MM.1S (cell line): ENCODE data around the gene NCR3LG1.

ENCODE experiments used
- DNase-seq: peaks from one replicate; pipeline ENCODE4 v3.0.0-alpha.2; 2015
- H2AFZ ChIP-seq: fragments of 300-600 bp; sonication (generic); 2 replicates; pipeline ENCODE4 v1.6.0; 2016; ENCODE audit warnings: antibody characterized with exemption, low read length
- H3F3A ChIP-seq: fragments of 300-600 bp; sonication (generic); 2 replicates; pipeline ENCODE4 v1.6.1; 2016; ENCODE audit warnings: mild to moderate bottlenecking, antibody characterized with exemption, low read length, moderate library complexity, mixed read lengths; ENCODE audit not compliant: insufficient read depth
- H3K27ac ChIP-seq: fragments of 300-600 bp; sonication (generic); 2 replicates; pipeline ENCODE4 v1.5.1; 2016; ENCODE audit warnings: mild to moderate bottlenecking, low read length
- H3K27me3 ChIP-seq: fragments of 300-600 bp; sonication (generic); replicated peaks from 2 replicates; pipeline ENCODE4 v1.6.0; 2016; ENCODE audit warnings: low read length; ENCODE audit not compliant: insufficient read depth
- H3K36me3 ChIP-seq: fragments of 300-600 bp; sonication (generic); replicated peaks from 2 replicates; pipeline ENCODE4 v1.6.1; 2016; ENCODE audit warnings: mild to moderate bottlenecking, low read length, mixed read lengths; ENCODE audit not compliant: insufficient read depth
- H3K4me1 ChIP-seq: fragments of 300-600 bp; sonication (generic); 2 replicates; pipeline ENCODE4 v1.6.1; 2016; ENCODE audit warnings: low read length, mixed read lengths
- H3K4me2 ChIP-seq: fragments of 300-600 bp; sonication (generic); 2 replicates; pipeline ENCODE4 v1.6.0; 2016; ENCODE audit warnings: low read depth, low read length
- H3K4me3 ChIP-seq: fragments of 300-600 bp; sonication (generic); 2 replicates; pipeline ENCODE4 v1.5.1; 2016; ENCODE audit warnings: low read length, mixed read lengths
- H3K79me2 ChIP-seq: fragments of 300-600 bp; sonication (generic); 2 replicates; pipeline ENCODE4 v1.6.1; 2016; ENCODE audit warnings: mixed run types, low read length, mixed read lengths
- H3K9ac ChIP-seq: fragments of 300-600 bp; sonication (generic); 2 replicates; pipeline ENCODE4 v1.6.1; 2016; ENCODE audit warnings: low read length, mixed read lengths
- H3K9me2 ChIP-seq: fragments of 300-600 bp; sonication (generic); replicated peaks from 2 replicates; pipeline ENCODE4 v1.6.1; 2016; ENCODE audit warnings: mild to moderate bottlenecking, low read length, mixed read lengths; ENCODE audit not compliant: insufficient read depth
- H3K9me3 ChIP-seq: fragments of 300-600 bp; sonication (generic); replicated peaks from 2 replicates; pipeline ENCODE4 v1.6.1; 2016; ENCODE audit warnings: mild to moderate bottlenecking, low read length, mixed read lengths; ENCODE audit not compliant: insufficient read depth
- H4K20me1 ChIP-seq: fragments of 300-600 bp; sonication (generic); 2 replicates; pipeline ENCODE4 v1.6.1; 2016; ENCODE audit warnings: mild to moderate bottlenecking, low read length, moderate library complexity, mixed read lengths; ENCODE audit not compliant: insufficient read depth
- EZH2 ChIP-seq: fragments of 300-600 bp; sonication (generic); optimal IDR thresholded peaks from 2 replicates; pipeline ENCODE3; 2017; ENCODE audit warnings: low read depth, mild to moderate bottlenecking, antibody characterized with exemption, low read length, mixed read lengths
- EZH2phosphoT487 ChIP-seq: fragments of 300-600 bp; sonication (generic); IDR thresholded peaks from 2 replicates; pipeline ENCODE4 v1.6.1; 2018; ENCODE audit warnings: antibody characterized with exemption, low read length
- TF ChIP-seq, protein P1 (sequence below): fragments of 300-600 bp; sonication (generic); IDR thresholded peaks from 2 replicates; pipeline ENCODE4 v1.5.1; 2016; ENCODE audit warnings: antibody characterized with exemption, low read length, mixed read lengths

Gene NCR3LG1

GRCh38 chr11:17333799-17334586 lies 17.6 kb upstream of the NCR3LG1 start:
- Histone ChIP-seq H4K20me1 (no peaks in the 10 kb centered on the region), H3K27me3 (no peaks in the 10 kb centered on the region), H3K79me2 (no peaks in the 10 kb centered on the region), H3F3A (no peaks in the 10 kb centered on the region), H3K4me3 (no peak overlapping the region), H3K36me3 (no peaks in the 10 kb centered on the region), H3K9me3 (no peaks in the 10 kb centered on the region), H2AFZ (no peak overlapping the region), H3K27ac (no peak overlapping the region), H3K4me2 (no peak overlapping the region), H3K9me2 (no peaks in the 10 kb centered on the region), H3K9ac (no peak overlapping the region), H3K4me1 (no peaks in the 10 kb centered on the region)
- no peak for DNase-seq
- TF ChIP-seq, protein P1, sequence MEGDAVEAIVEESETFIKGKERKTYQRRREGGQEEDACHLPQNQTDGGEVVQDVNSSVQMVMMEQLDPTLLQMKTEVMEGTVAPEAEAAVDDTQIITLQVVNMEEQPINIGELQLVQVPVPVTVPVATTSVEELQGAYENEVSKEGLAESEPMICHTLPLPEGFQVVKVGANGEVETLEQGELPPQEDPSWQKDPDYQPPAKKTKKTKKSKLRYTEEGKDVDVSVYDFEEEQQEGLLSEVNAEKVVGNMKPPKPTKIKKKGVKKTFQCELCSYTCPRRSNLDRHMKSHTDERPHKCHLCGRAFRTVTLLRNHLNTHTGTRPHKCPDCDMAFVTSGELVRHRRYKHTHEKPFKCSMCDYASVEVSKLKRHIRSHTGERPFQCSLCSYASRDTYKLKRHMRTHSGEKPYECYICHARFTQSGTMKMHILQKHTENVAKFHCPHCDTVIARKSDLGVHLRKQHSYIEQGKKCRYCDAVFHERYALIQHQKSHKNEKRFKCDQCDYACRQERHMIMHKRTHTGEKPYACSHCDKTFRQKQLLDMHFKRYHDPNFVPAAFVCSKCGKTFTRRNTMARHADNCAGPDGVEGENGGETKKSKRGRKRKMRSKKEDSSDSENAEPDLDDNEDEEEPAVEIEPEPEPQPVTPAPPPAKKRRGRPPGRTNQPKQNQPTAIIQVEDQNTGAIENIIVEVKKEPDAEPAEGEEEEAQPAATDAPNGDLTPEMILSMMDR = no peak
- TF ChIP-seq EZH2 (no peak), EZH2phosphoT487 (no peak)

DNA sequence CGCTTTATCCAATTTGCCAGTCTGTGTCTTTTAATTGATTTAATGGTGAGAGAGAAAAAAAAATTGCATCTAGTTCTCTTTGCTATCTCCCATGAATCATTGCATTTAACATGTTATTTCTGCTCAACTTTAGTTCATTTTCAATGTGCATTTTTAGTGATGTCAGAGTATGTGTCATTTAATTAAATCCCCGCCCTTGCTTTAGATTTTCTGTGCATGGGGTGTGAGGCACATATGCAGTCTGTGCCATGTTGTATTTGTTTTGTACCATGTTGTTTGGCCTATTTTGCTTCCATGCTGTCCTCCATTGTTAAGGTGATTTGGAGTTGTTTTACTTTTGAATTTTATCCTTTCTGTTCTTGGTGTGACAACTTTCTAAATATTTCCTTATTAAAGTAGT lies 8.3 kb upstream of the NCR3LG1 start:
- no peaks in the 10 kb centered on the region for H3F3A ChIP-seq
- no peak overlapping the region for H3K4me2 ChIP-seq
- no peak for DNase-seq
- no peaks in the 10 kb centered on the region for H3K9me3 ChIP-seq
- no peaks in the 10 kb centered on the region for H3K9me2 ChIP-seq
- no peak overlapping the region for H2AFZ ChIP-seq
- H3K79me2 ChIP-seq = no peaks in the 10 kb centered on the region
- no peak overlapping the region for H3K9ac ChIP-seq
- TF ChIP-seq EZH2 (no peak), EZH2phosphoT487 (no peak)
- TF ChIP-seq, protein P1 = no peak
- no peaks in the 10 kb centered on the region for H4K20me1 ChIP-seq
- no peaks in the 10 kb centered on the region for H3K36me3 ChIP-seq
- no peaks in the 10 kb centered on the region for H3K27me3 ChIP-seq
- no peak overlapping the region for H3K27ac ChIP-seq
- H3K4me1 ChIP-seq = no peaks in the 10 kb centered on the region
- no peak overlapping the region for H3K4me3 ChIP-seq

DNA sequence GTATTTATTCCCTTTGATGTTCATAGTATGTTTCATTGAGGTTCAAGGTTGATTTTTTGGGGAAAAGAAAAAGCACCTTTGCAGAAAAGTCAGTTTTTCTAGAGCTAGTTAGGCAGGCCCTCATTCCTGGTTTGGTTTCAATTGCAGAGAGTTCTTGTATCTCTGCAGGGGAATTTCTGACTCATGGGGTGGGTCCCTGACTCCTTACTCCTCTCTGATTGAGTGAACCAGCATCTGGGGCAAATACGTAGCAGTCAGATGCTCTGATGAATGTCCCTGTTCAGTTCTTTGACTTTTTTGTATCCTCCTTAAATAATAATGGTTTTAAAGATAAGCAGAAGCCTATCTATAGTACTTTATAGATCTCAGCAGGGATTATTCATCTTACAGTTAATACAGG lies 7.7 kb upstream of the NCR3LG1 start:
- H3K9me3 ChIP-seq = no peaks in the 10 kb centered on the region
- no peak overlapping the region for H3K9ac ChIP-seq
- no peaks in the 10 kb centered on the region for H3K9me2 ChIP-seq
- H3F3A ChIP-seq = no peaks in the 10 kb centered on the region
- H3K4me3 ChIP-seq = no peak overlapping the region
- no peak for DNase-seq
- H3K27ac ChIP-seq = no peak overlapping the region
- no peaks in the 10 kb centered on the region for H3K79me2 ChIP-seq
- no peak for TF ChIP-seq EZH2phosphoT487
- TF ChIP-seq, protein P1 = no peak
- TF ChIP-seq EZH2 = no peak
- H3K27me3 ChIP-seq = no peaks in the 10 kb centered on the region
- no peaks in the 10 kb centered on the region for H3K4me1 ChIP-seq
- H2AFZ ChIP-seq = no peak overlapping the region
- H4K20me1 ChIP-seq = no peaks in the 10 kb centered on the region
- no peaks in the 10 kb centered on the region for H3K36me3 ChIP-seq
- no peak overlapping the region for H3K4me2 ChIP-seq
